Neural cell (in vitro differentiated cells): Measurements from ENCODE around the gene SMC4.

Experiments used
- CTCF ChIP-seq: fragments of 450-650 bp; IDR thresholded peaks from 2 replicates; pipeline ENCODE4 v1.5.1; 2014; ENCODE audit warnings: antibody characterized with exemption, mild to moderate bottlenecking, moderate library complexity; ENCODE audit not compliant: poor library complexity, severe bottlenecking
- EZH2 ChIP-seq: fragments of 200-600, 300-800 bp; shearing (Covaris generic), sonication (generic); IDR thresholded peaks from 2 replicates; pipeline ENCODE4 v1.6.1; 2014; ENCODE audit warnings: antibody characterized with exemption, low read length, borderline replicate concordance, mild to moderate bottlenecking; ENCODE audit not compliant: insufficient read depth, poor library complexity, severe bottlenecking
- POLR2AphosphoS5 ChIP-seq: IDR thresholded peaks from 2 replicates; pipeline ENCODE4 v1.6.1; 2012
- RAD21 ChIP-seq: fragments of 450-650 bp; conservative IDR thresholded peaks from 2 replicates; pipeline ENCODE4 v1.6.1; 2014; ENCODE audit warnings: antibody characterized with exemption, mild to moderate bottlenecking, moderate library complexity
- SMC3 ChIP-seq: fragments of 450-650 bp; conservative IDR thresholded peaks from 2 replicates; pipeline ENCODE4 v1.6.1; 2014; ENCODE audit warnings: antibody characterized with exemption, mild to moderate bottlenecking, moderate library complexity; ENCODE audit not compliant: poor library complexity

- no peak for TF ChIP-seq SMC3
- TF ChIP-seq EZH2 = no peak
- no peak for TF ChIP-seq RAD21
- TF ChIP-seq CTCF = no peak
- no peak for TF ChIP-seq POLR2AphosphoS5
Observed at GRCh38 chr3:160472344-160472743, 72.9 kb downstream of the SMC4 start.
